A549 treated with dexamethasone at 1 μM for 4 hours (cell line): Measurements from ENCODE around the gene GGCT. TPM values are rescaled to one million over a fixed set of nuclear protein-coding genes. Genes with fewer than 3 reads are reported as not detected.

ENCODE experiments used
- total RNA-seq: library from RNA; stranded (reverse); fragments of 200-300 nt; extraction: Qiagen RNA extraction; gene quantifications from 5 replicates; pipeline ENCODE4 v1.2.3, GENCODE V29; 2022

GGCT gene
- 68.6 to 88.7 TPM (median 76.0 TPM) in 5 replicates for total RNA-seq

DNA sequence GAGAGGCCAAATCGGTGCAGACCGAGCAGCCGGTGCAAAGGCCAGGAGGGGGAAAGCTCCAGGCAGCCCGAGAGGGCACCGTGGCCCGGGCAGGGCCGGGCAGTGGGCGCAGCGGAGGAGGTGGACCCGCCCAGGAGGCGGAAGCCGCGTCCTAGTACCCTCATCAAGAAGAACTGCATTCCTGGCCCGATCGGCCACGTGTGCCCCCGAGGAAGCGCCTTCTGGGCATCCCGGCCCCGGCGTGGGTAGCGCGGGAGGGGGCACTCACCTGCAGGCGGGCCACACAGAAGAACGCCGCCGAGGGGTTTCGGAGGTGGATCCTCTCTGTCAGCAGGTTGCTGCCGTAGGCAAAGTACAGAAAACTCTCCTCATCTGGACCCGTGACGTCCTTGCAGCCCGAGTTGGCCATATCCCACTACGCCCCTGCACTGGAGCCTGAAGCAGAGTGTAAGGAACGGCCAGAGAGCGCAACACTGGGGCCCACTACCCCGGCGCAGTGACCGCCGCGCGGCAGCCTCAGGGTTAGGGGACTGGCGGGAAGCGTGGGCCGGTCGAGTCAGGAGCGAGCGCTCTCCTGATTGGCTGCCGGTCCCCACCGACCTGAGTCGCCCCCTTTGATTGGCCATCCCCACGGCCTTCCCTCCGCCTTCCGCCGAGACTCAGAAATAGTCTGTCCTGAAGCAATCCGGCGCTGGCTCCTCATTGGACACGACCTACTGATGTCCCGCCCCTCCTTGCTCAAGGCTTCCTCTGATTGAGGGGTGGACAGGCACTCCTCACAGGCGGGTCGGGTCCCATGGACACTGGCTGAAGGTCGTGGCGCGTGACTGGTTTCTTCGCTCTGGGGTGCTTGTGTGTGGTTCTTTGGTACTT is at the start of gene GGCT:
TSS of gene GGCT (minus strand) at position 529 of the 873 bp plus-strand sequence. CDS start at position 409, 120 bp downstream.

GRCh38 chr7:30478349-30479201 is 26.1 kb downstream of the GGCT start, which contains the start of gene NOD1:
NOD1 (minus strand) TSS chr7:30478784; CDS start chr7:30456921, 21,863 bp downstream.

Other genes with a start within 250 kb of the GGCT start
- 3.9 to 5.8 TPM (median 5.0 TPM) in 5 replicates for gene ZNRF2, start 220.2 kb downstream of the GGCT start, total RNA-seq
- gene NOD1, start 26.0 kb downstream of the GGCT start, total RNA-seq, result 5.0 to 7.0 TPM (median 6.7 TPM) in 5 replicates
- gene GARS1, start 90.0 kb upstream of the GGCT start, total RNA-seq, result 144 to 167 TPM (median 152 TPM) in 5 replicates
- 0.05 to 0.07 TPM (median 0.05 TPM) in 4 of 5 replicates, not detected in the other for gene CRHR2, start 177.6 kb upstream of the GGCT start, total RNA-seq
- gene INMT, start 247.3 kb upstream of the GGCT start, total RNA-seq, result not detected in 5 replicates